Psoas muscle (tissue), 8 donors: Measurements from ENCODE around the gene NEK6. TPM values are rescaled to one million over a fixed set of nuclear protein-coding genes. Genes with fewer than 3 reads are reported as not detected.

Experiments
- ATAC-seq, 4 donors: fragments of 200-7000 bp; cut with Tn5 transposase; one replicate each; pipeline ENCODE4 v1.9.1; 2020; ENCODE audit warnings: moderate library complexity in 3 of 4, mild to moderate bottlenecking in 2 of 4
- DNase-seq, 2 donors: peaks; one replicate each; pipeline ENCODE4 v3.0.0-alpha.2; 2020
- H3K27ac ChIP-seq: fragments of 200-600 bp; one replicate; pipeline ENCODE4 v1.8.0; 2022
- H3K27me3 ChIP-seq, 3 donors: fragments of 200-600 bp in 1 of 3; one replicate each; pipeline versions ENCODE4 v1.6.1 to v1.8.0; 2013 to 2022; ENCODE audit warnings: low read length in 2 of 3, mild to moderate bottlenecking in 2 of 3, moderate library complexity in 1 of 3; ENCODE audit not compliant: insufficient read depth in 3 of 3
- H3K36me3 ChIP-seq, 2 donors: fragments of 200-600 bp in 1 of 2; one replicate each; pipeline versions ENCODE4 v1.6.1 to v1.8.0; 2013 to 2022; ENCODE audit warnings: low read depth in 1 of 2, mild to moderate bottlenecking in 1 of 2, moderate library complexity in 1 of 2; ENCODE audit not compliant: insufficient read depth in 1 of 2
- H3K4me1 ChIP-seq: fragments of 200-600 bp; one replicate; pipeline ENCODE4 v1.8.0; 2022
- H3K4me3 ChIP-seq: fragments of 200-600 bp; one replicate; pipeline ENCODE4 v1.8.0; 2022; ENCODE audit warnings: mild to moderate bottlenecking
- H3K9me3 ChIP-seq: fragments of 200-600 bp; one replicate; pipeline ENCODE4 v1.8.0; 2022
- WGBS, 3 donors: extraction: QIAGEN DNeasy Blood & Tissue Kit; methylation state at CpG; one replicate each; pipeline versions ENCODE4 v1.1.6 to v1.1.7; 2013; 5-methylcytosine and 5-hydroxymethylcytosine counted together
- intact Hi-C, 2 donors: fragments of 100-400 bp; cut with DNase I; formaldehyde crosslinking; loops; one replicate each; pipeline versions ENCODE4 v1.11.0 to v1.14.2; 2022
- polyA plus RNA-seq, 3 donors: library from polyadenylated mRNA; stranded (reverse); fragments of 200-250 nt; gene quantifications; one replicate each; pipeline ENCODE4 v1.2.3, GENCODE V29; 2013
- total RNA-seq, 4 donors: library from RNA; stranded (reverse); fragmentation: NEBNext Ultra II Directional in 2 of 4; extraction: Animal tissue kit (Norgen Biotek cat#: 25700) in 2 of 4; gene quantifications; one replicate each; pipeline versions ENCODE4 v1.2.1 to v1.2.4, GENCODE V29; 2021 to 2023
- TF ChIP-seq, protein P1 (sequence below): fragments of 200-600 bp; IDR thresholded peaks from one replicate; pipeline ENCODE4 v1.8.0; 2022; ENCODE audit warnings: antibody characterized with exemption
- donor health status: healthy with polysubstance abuse.
- donor health status: DM: no; HTN: no; CAD: no; lungs with moderate emphysema.
- donor health status: Bipolar disorder and iron deficiency.
- donor health status: healthy.
- donor health status: DM: yes; HTN: yes; CAD: no.
- donor health status: DM: no; HTN: no; CAD: no.
- donor health status: DM: no; HTN: no; CAD: no.
- donor health status: DM: yes; HTN: yes; CAD: no.

Gene NEK6
- total and polyA plus RNA-seq, 7 donors: 2.0 to 16.0 (median 5.3) TPM

DNA sequence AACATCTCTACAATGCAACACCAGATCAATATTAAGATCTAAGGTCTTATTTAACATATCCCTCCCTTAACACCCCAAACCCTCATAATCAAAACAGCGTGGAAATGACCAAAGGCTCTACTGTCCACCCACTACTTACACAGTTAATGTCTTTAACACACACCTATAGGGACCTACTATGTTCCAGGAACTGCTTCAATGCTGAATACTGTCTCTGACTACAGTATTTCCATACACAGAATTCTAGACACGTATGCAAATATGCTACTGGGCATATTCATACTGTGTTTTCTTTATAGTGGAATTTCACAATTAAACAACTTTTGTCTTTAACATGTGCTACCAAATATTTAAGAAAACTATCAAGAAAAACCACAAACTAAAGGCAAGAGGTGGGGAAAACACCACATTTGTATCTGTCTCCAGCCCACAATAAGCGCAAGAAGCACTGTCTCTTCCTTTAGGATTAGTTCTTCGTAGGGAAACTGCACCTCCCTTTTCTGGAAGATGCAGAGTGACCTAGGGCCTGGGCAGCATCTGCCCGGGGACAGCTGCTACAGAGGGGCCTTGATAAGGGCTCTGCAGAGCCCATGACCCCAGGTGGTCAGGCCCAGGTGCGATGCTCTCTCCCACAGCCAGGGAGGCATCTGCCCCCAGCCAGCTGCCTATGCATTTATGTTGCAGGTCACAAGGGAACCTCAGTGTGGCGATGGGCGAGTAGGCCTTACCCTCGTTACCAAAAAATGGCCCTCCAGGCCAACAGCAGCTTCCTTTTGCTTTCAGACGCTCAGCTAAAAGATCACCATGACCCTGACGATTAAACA is 102.3 kb downstream of the NEK6 start:
- DNase-seq: no peak
- no peak overlapping the region for H3K4me3 ChIP-seq
- ATAC-seq: no peak
- H3K4me1 ChIP-seq: peaks cover 17% of the 10 kb centered on the region
- H3K9me3 ChIP-seq: no peaks in the 10 kb centered on the region
- H3K36me3 ChIP-seq: peaks cover 3 to 16% of the 10 kb centered on the region in 2 donors
- intact Hi-C loops: no loop called here
- no peak overlapping the region for H3K27ac ChIP-seq
- TF ChIP-seq, protein P1, sequence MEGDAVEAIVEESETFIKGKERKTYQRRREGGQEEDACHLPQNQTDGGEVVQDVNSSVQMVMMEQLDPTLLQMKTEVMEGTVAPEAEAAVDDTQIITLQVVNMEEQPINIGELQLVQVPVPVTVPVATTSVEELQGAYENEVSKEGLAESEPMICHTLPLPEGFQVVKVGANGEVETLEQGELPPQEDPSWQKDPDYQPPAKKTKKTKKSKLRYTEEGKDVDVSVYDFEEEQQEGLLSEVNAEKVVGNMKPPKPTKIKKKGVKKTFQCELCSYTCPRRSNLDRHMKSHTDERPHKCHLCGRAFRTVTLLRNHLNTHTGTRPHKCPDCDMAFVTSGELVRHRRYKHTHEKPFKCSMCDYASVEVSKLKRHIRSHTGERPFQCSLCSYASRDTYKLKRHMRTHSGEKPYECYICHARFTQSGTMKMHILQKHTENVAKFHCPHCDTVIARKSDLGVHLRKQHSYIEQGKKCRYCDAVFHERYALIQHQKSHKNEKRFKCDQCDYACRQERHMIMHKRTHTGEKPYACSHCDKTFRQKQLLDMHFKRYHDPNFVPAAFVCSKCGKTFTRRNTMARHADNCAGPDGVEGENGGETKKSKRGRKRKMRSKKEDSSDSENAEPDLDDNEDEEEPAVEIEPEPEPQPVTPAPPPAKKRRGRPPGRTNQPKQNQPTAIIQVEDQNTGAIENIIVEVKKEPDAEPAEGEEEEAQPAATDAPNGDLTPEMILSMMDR: no peak
- WGBS, 3 donors: 78 to 81% (median 80%) methylated on average over 11 of the region's 11 CpGs
- no peaks in the 10 kb centered on the region for H3K27me3 ChIP-seq

DNA sequence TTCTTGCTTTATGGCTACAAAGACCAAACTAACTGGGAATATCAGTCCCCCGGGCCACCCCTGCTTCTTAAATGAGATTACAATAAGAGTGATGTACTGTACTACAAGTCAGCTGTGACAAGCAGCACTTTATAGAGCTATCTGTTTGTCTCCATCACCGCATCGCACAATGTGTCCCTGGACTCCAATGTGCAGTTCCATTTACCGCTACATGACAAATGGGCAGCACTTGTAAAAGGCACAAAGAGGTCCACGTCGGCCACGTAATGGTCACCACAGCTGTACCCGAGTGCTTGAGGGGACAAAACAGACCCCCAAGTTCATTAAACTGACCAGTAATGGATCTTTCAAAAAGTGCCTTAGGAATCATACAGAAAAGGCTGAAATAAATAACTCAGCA is 103.4 kb downstream of the NEK6 start:
- WGBS, 3 donors: 86 to 90% (median 88%) methylated on average over 8 of the region's 8 CpGs
- DNase-seq (no peak), ATAC-seq (no peak)
- TF ChIP-seq, protein P1: no peak
- no peaks in the 10 kb centered on the region for H3K27me3 ChIP-seq
- H3K9me3 ChIP-seq: no peaks in the 10 kb centered on the region
- H3K36me3 ChIP-seq: peaks cover 3 to 5% of the 10 kb centered on the region in 2 donors
- no peak overlapping the region for H3K4me3 ChIP-seq
- H3K4me1 ChIP-seq: peaks cover 17% of the 10 kb centered on the region
- intact Hi-C loops: no loop called here
- H3K27ac ChIP-seq: no peak overlapping the region

DNA sequence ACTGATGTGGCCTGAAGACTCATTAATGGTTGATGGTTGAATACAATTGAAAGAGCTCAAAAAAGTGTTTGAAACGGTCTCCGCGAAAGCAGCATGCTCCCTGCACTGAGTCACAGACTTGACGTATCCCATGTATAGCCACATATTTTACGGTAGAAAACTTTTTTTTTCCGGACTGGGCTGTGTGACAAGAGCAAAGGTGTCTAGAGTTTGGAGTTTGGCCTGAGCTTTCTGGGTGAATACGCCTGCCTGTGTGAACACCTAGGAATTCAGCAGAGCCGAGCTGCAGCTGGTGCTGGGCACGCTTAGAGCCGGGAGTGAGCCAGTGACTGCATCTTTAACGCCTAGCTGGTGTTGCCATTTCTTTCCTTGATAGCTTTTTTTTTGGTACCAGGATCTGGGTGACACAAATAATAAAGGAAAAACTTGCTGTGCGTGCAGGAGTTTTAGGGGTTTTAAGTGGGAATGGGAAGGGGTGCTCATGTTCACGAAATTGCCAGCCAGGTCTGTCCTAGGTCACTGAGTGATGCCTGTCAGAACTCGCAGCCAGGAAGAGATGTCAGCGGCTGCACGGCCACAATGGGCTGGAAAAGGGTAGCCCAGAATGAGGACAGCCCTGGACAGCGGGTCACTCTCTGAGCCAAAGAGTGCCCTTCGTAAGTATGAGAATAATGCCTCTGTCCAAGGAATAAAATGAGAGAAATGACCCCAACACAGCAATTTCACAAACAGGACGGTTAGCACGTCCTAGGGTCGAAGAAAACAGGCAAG is 105.8 kb downstream of the NEK6 start:
- H3K36me3 ChIP-seq: no peaks in the 10 kb centered on the region
- peak in 1 of 4 donors; percentile 13 for ATAC-seq

DNA sequence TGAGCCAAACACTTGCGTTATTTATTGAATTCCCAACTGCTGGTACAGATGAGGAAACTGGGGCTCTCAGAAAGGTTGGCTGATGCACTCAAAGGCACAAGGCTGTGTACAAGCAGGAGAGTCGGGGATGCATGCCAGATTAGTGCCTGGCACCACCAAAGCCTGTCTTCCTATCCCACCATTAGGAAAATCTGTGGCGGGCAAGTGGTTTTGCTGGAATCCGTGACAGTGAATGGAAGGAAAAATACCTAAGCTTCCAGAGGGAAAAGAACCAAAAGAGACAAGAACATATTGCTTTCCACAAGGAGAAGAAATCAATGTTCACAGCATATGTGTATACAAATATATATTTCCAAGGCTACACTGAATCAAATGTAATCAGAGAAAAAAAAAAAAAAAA is 106.4 kb downstream of the NEK6 start:
- H3K9me3 ChIP-seq: no peaks in the 10 kb centered on the region
- H3K36me3 ChIP-seq: no peaks in the 10 kb centered on the region
- ATAC-seq (peak in 1 of 4 donors; percentile 41), DNase-seq (no peak)
- H3K4me1 ChIP-seq: peaks cover 26% of the 10 kb centered on the region
- intact Hi-C loops: no loop called here
- no peak overlapping the region for H3K27ac ChIP-seq
- H3K27me3 ChIP-seq: no peaks in the 10 kb centered on the region
- TF ChIP-seq, protein P1: no peak
- WGBS, 3 donors: 64 to 84% (median 66%) methylated on average over 4 of the region's 4 CpGs
- H3K4me3 ChIP-seq: no peak overlapping the region

More for the DNA sequence above, 105.8 kb downstream of the NEK6 start:
- TF ChIP-seq, protein P1: no peak
- H3K4me1 ChIP-seq: peaks cover 26% of the 10 kb centered on the region
- no peak overlapping the region for H3K4me3 ChIP-seq
- H3K9me3 ChIP-seq: no peaks in the 10 kb centered on the region
- H3K27ac ChIP-seq: no peak overlapping the region
- no peak for DNase-seq
- H3K27me3 ChIP-seq: no peaks in the 10 kb centered on the region
- intact Hi-C loops: no loop called here
- WGBS, 3 donors: 77 to 91% (median 79%) methylated on average over 21 of the region's 21 CpGs
